ENCODE measurements around the gene DPYD.

Gene DPYD

GRCh38 chr1:97562081-97562480 lies 358.8 kb downstream of the DPYD start:
- no peak for TF ChIP-seq CTCF (IDR thresholded peaks at IDR 0.05; ENCODE audit: low read depth, low read length)
- in situ Hi-C loops (cut with HindIII; ENCODE audit: low sequenced_read_pairs), result no loop called here
- no peak overlapping the region for H3K4me3 ChIP-seq (ENCODE audit: low read depth, low read length)
- DNase-seq (ENCODE audit: low read depth, low spot score), result no peak

GRCh38 chr1:97560714-97561113 lies 360.1 kb downstream of the DPYD start:
- in situ Hi-C loops (cut with HindIII; ENCODE audit: low sequenced_read_pairs), result no loop called here
- no peak for TF ChIP-seq CTCF (IDR thresholded peaks at IDR 0.05; ENCODE audit: low read depth, low read length)
- H3K4me3 ChIP-seq (ENCODE audit: low read depth, low read length), result no peak overlapping the region
- no peak for DNase-seq (ENCODE audit: low read depth, low spot score)

GRCh38 chr1:97553971-97554370 lies 366.9 kb downstream of the DPYD start:
- no peak for DNase-seq (ENCODE audit: low read depth, low spot score)
- no peak for TF ChIP-seq CTCF (IDR thresholded peaks at IDR 0.05; ENCODE audit: low read depth, low read length)
- in situ Hi-C loops (cut with HindIII; ENCODE audit: low sequenced_read_pairs), result no loop called here

GRCh38 chr1:97551113-97551512 lies 369.7 kb downstream of the DPYD start:
- DNase-seq (ENCODE audit: low read depth, low spot score), result no peak
- in situ Hi-C loops (cut with HindIII; ENCODE audit: low sequenced_read_pairs), result no loop called here
- no peak for TF ChIP-seq CTCF (IDR thresholded peaks at IDR 0.05; ENCODE audit: low read depth, low read length)
- no peak overlapping the region for H3K4me3 ChIP-seq (ENCODE audit: low read depth, low read length)

More at GRCh38 chr1:97553971-97554370, 366.9 kb downstream of the DPYD start:
- H3K4me3 ChIP-seq (ENCODE audit: low read depth, low read length), result no peak overlapping the region

GRCh38 chr1:97545446-97545845 lies 375.4 kb downstream of the DPYD start:
- in situ Hi-C loops (cut with HindIII; ENCODE audit: low sequenced_read_pairs), result no loop called here
- TF ChIP-seq CTCF (IDR thresholded peaks at IDR 0.05; ENCODE audit: low read depth, low read length), result no peak
- no peak for DNase-seq (ENCODE audit: low read depth, low spot score)
- no peak overlapping the region for H3K4me3 ChIP-seq (ENCODE audit: low read depth, low read length)

- in situ Hi-C loops (cut with HindIII; ENCODE audit: low sequenced_read_pairs), result no loop called here
- DNase-seq (ENCODE audit: low read depth, low spot score), result no peak
- no peak for TF ChIP-seq CTCF (IDR thresholded peaks at IDR 0.05; ENCODE audit: low read depth, low read length)
- H3K4me3 ChIP-seq (ENCODE audit: low read depth, low read length), result no peak overlapping the region
Measured at GRCh38 chr1:97540346-97540888, 380.4 kb downstream of the DPYD start.

GRCh38 chr1:97538113-97538512 lies 382.7 kb downstream of the DPYD start:
- no peak for DNase-seq (ENCODE audit: low read depth, low spot score)
- H3K4me3 ChIP-seq (ENCODE audit: low read depth, low read length), result no peak overlapping the region
- in situ Hi-C loops (cut with HindIII; ENCODE audit: low sequenced_read_pairs), result no loop called here
- TF ChIP-seq CTCF (IDR thresholded peaks at IDR 0.05; ENCODE audit: low read depth, low read length), result no peak
